Neural progenitor cell (in vitro differentiated cells): ENCODE data around the gene GRIP1. TPM values are rescaled to one million over a fixed set of nuclear protein-coding genes. Genes with fewer than 3 reads are reported as not detected.

ENCODE experiments used
- DNase-seq: peaks from one replicate; pipeline ENCODE4 v3.0.0-alpha.2; 2016; ENCODE audit warnings: low spot score
- H2AFZ ChIP-seq: fragments of 200-600 bp; sonication (generic); replicated peaks from 2 replicates; pipeline ENCODE4 v1.6.1; 2016; ENCODE audit warnings: antibody characterized with exemption
- H3F3A ChIP-seq: fragments of 200-600 bp; sonication (generic); 2 replicates; pipeline ENCODE4 v1.6.1; 2016; ENCODE audit warnings: antibody characterized with exemption, low read depth
- H3K27ac ChIP-seq: fragments of 200-600 bp; sonication (generic); 2 replicates; pipeline ENCODE4 v1.5.1; 2016; ENCODE audit warnings: mild to moderate bottlenecking
- H3K27me3 ChIP-seq: fragments of 200-600 bp; sonication (generic); 2 replicates; pipeline ENCODE4 v1.6.1; 2016; ENCODE audit warnings: mild to moderate bottlenecking, moderate library complexity
- H3K36me3 ChIP-seq: fragments of 200-600 bp; sonication (generic); 2 replicates; pipeline ENCODE4 v1.5.1; 2016
- H3K4me1 ChIP-seq: fragments of 200-600 bp; sonication (generic); 2 replicates; pipeline ENCODE4 v1.6.1; 2016; ENCODE audit warnings: mixed run types
- H3K4me2 ChIP-seq: fragments of 200-600 bp; sonication (generic); 2 replicates; pipeline ENCODE4 v1.6.1; 2016
- H3K4me3 ChIP-seq: fragments of 200-600 bp; sonication (generic); 2 replicates; pipeline ENCODE4 v1.5.1; 2016
- H3K79me2 ChIP-seq: fragments of 200-600 bp; sonication (generic); 2 replicates; pipeline ENCODE4 v1.6.1; 2016; ENCODE audit warnings: low read depth
- H3K9ac ChIP-seq: fragments of 200-600 bp; sonication (generic); 2 replicates; pipeline ENCODE4 v1.6.1; 2016
- H3K9me3 ChIP-seq: fragments of 200-600 bp; sonication (generic); 2 replicates; pipeline ENCODE4 v1.5.1; 2016; ENCODE audit warnings: low read depth
- H4K20me1 ChIP-seq: fragments of 200-600 bp; sonication (generic); 2 replicates; pipeline ENCODE4 v1.6.1; 2016; ENCODE audit warnings: low read depth
- H3K27ac Mint-ChIP-seq: 3 replicates; pipeline ENCODE4 v1.8.0; 2021; ENCODE audit warnings: mixed read lengths
- H3K27me3 Mint-ChIP-seq: 2 replicates; pipeline ENCODE4 v1.8.0; 2022; ENCODE audit warnings: low read depth, mild to moderate bottlenecking, inconsistent platforms, moderate library complexity, mixed read lengths; ENCODE audit not compliant: insufficient read depth
- H3K36me3 Mint-ChIP-seq: 3 replicates; pipeline ENCODE4 v1.8.0; 2021; ENCODE audit warnings: mixed read lengths
- H3K4me1 Mint-ChIP-seq: 3 replicates; pipeline ENCODE4 v1.8.0; 2021; ENCODE audit warnings: mixed read lengths
- H3K4me3 Mint-ChIP-seq: 3 replicates; pipeline ENCODE4 v1.8.0; 2021; ENCODE audit warnings: mild to moderate bottlenecking, moderate library complexity, mixed read lengths
- H3K9me3 Mint-ChIP-seq: 3 replicates; pipeline ENCODE4 v1.8.0; 2020; ENCODE audit warnings: mixed read lengths
- CTCF ChIP-seq: fragments of 200-600 bp; sonication (generic); IDR thresholded peaks from 2 replicates; pipeline ENCODE4 v1.5.1; 2017; ENCODE audit warnings: antibody characterized with exemption, mild to moderate bottlenecking
- EZH2 ChIP-seq: fragments of 200-600 bp; sonication (generic); IDR thresholded peaks from 2 replicates; pipeline ENCODE4 v1.6.1; 2017; ENCODE audit warnings: antibody characterized with exemption, mild to moderate bottlenecking, moderate library complexity
- EZH2phosphoT487 ChIP-seq: fragments of 200-600 bp; sonication (generic); IDR thresholded peaks from 2 replicates; pipeline ENCODE4 v1.6.1; 2017; ENCODE audit warnings: antibody characterized with exemption
- total RNA-seq: library from RNA; depleted of rRNA; stranded (reverse); fragments of >200 nt; gene quantifications from 2 replicates; pipeline ENCODE4 v1.2.3, GENCODE V29; 2015; ENCODE audit warnings: low replicate concordance

Gene GRIP1
- total RNA-seq, 1 donor from 2014 or later = 38.2 TPM

- Histone ChIP-seq H3K4me3 (no peak overlapping the region), H4K20me1 (no peaks in the 10 kb centered on the region), H3K4me1 (no peaks in the 10 kb centered on the region), H3K79me2 (no peaks in the 10 kb centered on the region), H3F3A (no peaks in the 10 kb centered on the region), H3K9me3 (no peaks in the 10 kb centered on the region), H3K27me3 (no peaks in the 10 kb centered on the region), H3K9ac (no peak overlapping the region), H3K27ac (no peak overlapping the region), H2AFZ (no peak overlapping the region), H3K4me2 (no peak overlapping the region), H3K36me3 (peaks cover 5% of the 10 kb centered on the region)
- TF ChIP-seq CTCF (no peak), EZH2 (no peak), EZH2phosphoT487 (no peak)
- DNase-seq = no peak
- Mint-ChIP-seq H3K27me3 (peaks cover 3% of the 10 kb centered on the region), H3K4me3 (no peak overlapping the region), H3K27ac (no peak overlapping the region), H3K36me3 (peaks cover 31% of the 10 kb centered on the region), H3K9me3 (peaks cover 25% of the 10 kb centered on the region), H3K4me1 (no peaks in the 10 kb centered on the region)
Measured at GRCh38 chr12:66345212-66345611, 333.7 kb downstream of the GRIP1 start.

- Histone ChIP-seq H3K9ac (no peak overlapping the region), H3F3A (no peaks in the 10 kb centered on the region), H3K27ac (no peak overlapping the region), H4K20me1 (no peaks in the 10 kb centered on the region), H3K36me3 (peaks cover 5% of the 10 kb centered on the region), H3K4me3 (no peak overlapping the region), H3K79me2 (no peaks in the 10 kb centered on the region), H3K4me1 (no peaks in the 10 kb centered on the region), H2AFZ (no peak overlapping the region), H3K4me2 (no peak overlapping the region), H3K9me3 (no peaks in the 10 kb centered on the region), H3K27me3 (no peaks in the 10 kb centered on the region)
- H3K9me3 Mint-ChIP-seq = peaks cover 26% of the 10 kb centered on the region
- no peak overlapping the region for H3K4me3 Mint-ChIP-seq
- peaks cover 3% of the 10 kb centered on the region for H3K27me3 Mint-ChIP-seq
- DNase-seq = no peak
- no peaks in the 10 kb centered on the region for H3K4me1 Mint-ChIP-seq
- H3K27ac Mint-ChIP-seq = no peak overlapping the region
- TF ChIP-seq CTCF (no peak), EZH2 (no peak), EZH2phosphoT487 (no peak)
- peaks cover 32% of the 10 kb centered on the region for H3K36me3 Mint-ChIP-seq
Measured at GRCh38 chr12:66341126-66341525, 337.8 kb downstream of the GRIP1 start.

GRCh38 chr12:66340131-66340530, 338.7 kb downstream of the GRIP1 start:
- Histone ChIP-seq H3K9me3 (no peaks in the 10 kb centered on the region), H3K79me2 (no peaks in the 10 kb centered on the region), H3K36me3 (peaks cover 5% of the 10 kb centered on the region), H3K4me2 (no peak overlapping the region), H4K20me1 (no peaks in the 10 kb centered on the region), H3K4me3 (no peak overlapping the region), H3K27ac (no peak overlapping the region), H3F3A (no peaks in the 10 kb centered on the region), H3K4me1 (no peaks in the 10 kb centered on the region), H3K27me3 (no peaks in the 10 kb centered on the region), H2AFZ (no peak overlapping the region), H3K9ac (no peak overlapping the region)
- H3K9me3 Mint-ChIP-seq = peaks cover 26% of the 10 kb centered on the region
- H3K4me1 Mint-ChIP-seq = no peaks in the 10 kb centered on the region
- H3K27me3 Mint-ChIP-seq = peaks cover 3% of the 10 kb centered on the region
- no peak for DNase-seq
- TF ChIP-seq EZH2 (no peak), CTCF (no peak), EZH2phosphoT487 (no peak)
- H3K36me3 Mint-ChIP-seq = peaks cover 32% of the 10 kb centered on the region
- H3K4me3 Mint-ChIP-seq = no peak overlapping the region
- no peak overlapping the region for H3K27ac Mint-ChIP-seq
